HepG2 (cell line): ENCODE data around the gene TRAF3. TPM values are rescaled to one million over a fixed set of nuclear protein-coding genes. Genes with fewer than 3 reads are reported as not detected.

ENCODE experiments used
- ATAC-seq: fragments of 200-7000 bp; cut with Tn5 transposase; 3 replicates; pipeline ENCODE4 v1.9.1; 2020; ENCODE audit warnings: mild to moderate bottlenecking, moderate library complexity
- BruUV-seq: library from RNA; stranded (reverse); fragments of 400-500 nt; replicated peaks from 2 replicates; lab custom pipeline; 2021; lab: Mats Ljungman, UMichigan
- CTCF ChIA-PET: fragments of 300-600 bp; formaldehyde crosslinking; extraction: SDS; loops from one replicate; lab custom pipeline; 2021; ENCODE audit warnings: low total read pairs, inconsistent platforms, low intra/inter-chr PET ratio; lab: Yijun Ruan, JAX
- POLR2A ChIA-PET: fragments of 350-600 bp; sonication (Branson Sonifier 250); formaldehyde crosslinking; loops from one replicate; lab custom pipeline; 2020; ENCODE audit warnings: antibody characterized with exemption, inconsistent platforms; lab: Yijun Ruan, JAX
- DNase-seq: peaks from one replicate; pipeline ENCODE4 v3.0.0-alpha.2; 2015; ENCODE audit warnings: low spot score
- FAIRE-seq: peaks from 3 replicates; lab custom pipeline; 2011; peaks lifted over from hg19 to GRCh38; lab: Jason Lieb, UNC
- H2AFZ ChIP-seq: one replicate; pipeline ENCODE4 v1.6.1; 2011; ENCODE audit warnings: low read length, inconsistent platforms
- H3K27ac ChIP-seq: fragments of 300-600 bp; 3 replicates; pipeline ENCODE4 v1.8.0; 2011; ENCODE audit warnings: mixed run types, mild to moderate bottlenecking, mixed read lengths, low read length, inconsistent platforms; ENCODE audit not compliant: insufficient read depth; ENCODE audit errors: extremely low read length
- H3K27me3 ChIP-seq, 2 experiments: fragments of 200-600 bp in 1 of 2; 2 replicates in 1 of 2; 3 replicates in 1 of 2; pipeline versions ENCODE4 v1.6.0 to v1.8.0; 2011; ENCODE audit warnings: low read length in 2 of 2, mild to moderate bottlenecking in 2 of 2, moderate library complexity in 2 of 2, inconsistent platforms in 1 of 2; ENCODE audit not compliant: insufficient read depth in 2 of 2, control insufficient read depth in 1 of 2
- H3K36me3 ChIP-seq, 2 experiments: fragments of 200-600 bp in 1 of 2; replicated peaks in 1 of 2; 2 replicates in 1 of 2; 3 replicates in 1 of 2; pipeline versions ENCODE4 v1.5.1 to v1.8.0; 2011; ENCODE audit warnings: low read length in 2 of 2, inconsistent platforms in 1 of 2; ENCODE audit not compliant: insufficient read depth in 2 of 2, control insufficient read depth in 1 of 2
- H3K4me1 ChIP-seq: 2 replicates; pipeline ENCODE4 v1.5.1; 2012; ENCODE audit warnings: low read length, inconsistent platforms; ENCODE audit not compliant: insufficient read depth
- H3K4me2 ChIP-seq: 2 replicates; pipeline ENCODE4 v1.6.0; 2011; ENCODE audit warnings: low read depth, low read length, inconsistent platforms
- H3K4me3 ChIP-seq, 3 experiments: fragments of 200-600 bp in 1 of 3; sonication (generic), shearing (Covaris generic) in 1 of 3; replicated peaks in 1 of 3; 2 replicates each; pipeline ENCODE4 v1.5.1; 2011 to 2016; ENCODE audit warnings: low read length in 3 of 3, inconsistent platforms in 2 of 3, low read depth in 2 of 3, mild to moderate bottlenecking in 2 of 3, control low read depth in 1 of 3, mixed read lengths in 1 of 3; ENCODE audit not compliant: insufficient read depth in 1 of 3
- H3K79me2 ChIP-seq: one replicate; pipeline ENCODE4 v1.6.1; 2011; ENCODE audit warnings: low read length, inconsistent platforms; ENCODE audit not compliant: insufficient read depth
- H3K9ac ChIP-seq: 2 replicates; pipeline ENCODE4 v1.6.0; 2011; ENCODE audit warnings: mild to moderate bottlenecking, low read depth, low read length, inconsistent platforms; ENCODE audit not compliant: insufficient read depth
- H3K9me3 ChIP-seq: 2 replicates; pipeline ENCODE4 v1.5.1; 2012; ENCODE audit warnings: mild to moderate bottlenecking, low read length
- H4K20me1 ChIP-seq: 2 replicates; pipeline ENCODE4 v1.6.0; 2011; ENCODE audit warnings: inconsistent platforms, mild to moderate bottlenecking, low read length, moderate library complexity; ENCODE audit not compliant: insufficient read depth
- ADNP ChIP-seq: sonication (generic); formaldehyde crosslinking; IDR thresholded peaks from 2 replicates; pipeline ENCODE4 v1.4.0; 2020; ENCODE audit warnings: missing genetic modification reagents
- AHR ChIP-seq: IDR thresholded peaks from 2 replicates; pipeline ENCODE4 v1.6.1; 2018; ENCODE audit warnings: missing genetic modification reagents, missing compliant biosample characterization
- FOSL2 ChIP-seq: sonication (generic); formaldehyde crosslinking; IDR thresholded peaks from 2 replicates; pipeline ENCODE4 v1.4.0; 2020; ENCODE audit warnings: missing genetic modification reagents
- FUBP1 ChIP-seq: sonication (generic); formaldehyde crosslinking; IDR thresholded peaks from 2 replicates; pipeline ENCODE4 v1.5.1; 2020; ENCODE audit warnings: missing genetic modification reagents, mild to moderate bottlenecking, borderline replicate concordance
- HMG20A ChIP-seq: IDR thresholded peaks from 2 replicates; pipeline ENCODE4 v1.6.1; 2016; ENCODE audit warnings: borderline replicate concordance
- NFE2 ChIP-seq: sonication (generic); formaldehyde crosslinking; IDR thresholded peaks from 2 replicates; pipeline ENCODE4 v1.4.0; 2020; ENCODE audit warnings: missing genetic modification reagents
- REPIN1 ChIP-seq: sonication (generic); formaldehyde crosslinking; IDR thresholded peaks from 2 replicates; pipeline ENCODE4 v1.8.0; 2022; ENCODE audit warnings: missing genetic modification reagents, low read depth, mild to moderate bottlenecking, borderline replicate concordance
- RORA ChIP-seq: sonication (generic); formaldehyde crosslinking; IDR thresholded peaks from 2 replicates; pipeline ENCODE4 v1.5.0; 2020; ENCODE audit warnings: mild to moderate bottlenecking, missing genetic modification reagents, moderate library complexity
- SNRNP70 ChIP-seq: fragments of 200-400 bp; formaldehyde crosslinking; IDR thresholded peaks from 2 replicates; pipeline ENCODE4 v1.6.1; 2017; ENCODE audit warnings: mild to moderate bottlenecking, low read depth, low read length, moderate library complexity
- TBL1XR1 ChIP-seq: fragments of 150-350 bp; IDR thresholded peaks from 2 replicates; pipeline ENCODE4 v1.6.1; 2014; ENCODE audit warnings: borderline replicate concordance, low read length; ENCODE audit not compliant: partially characterized antibody
- ZBTB14 ChIP-seq: sonication (generic); formaldehyde crosslinking; IDR thresholded peaks from 2 replicates; pipeline ENCODE4 v1.4.0; 2020; ENCODE audit warnings: missing genetic modification reagents
- ZBTB3 ChIP-seq: sonication (generic); formaldehyde crosslinking; IDR thresholded peaks from 2 replicates; pipeline ENCODE4 v1.4.0; 2020; ENCODE audit warnings: low read depth, mild to moderate bottlenecking, moderate library complexity, missing genetic modification reagents, borderline replicate concordance
- ZNF343 ChIP-seq: sonication (generic); formaldehyde crosslinking; IDR thresholded peaks from 2 replicates; pipeline ENCODE4 v1.4.0; 2020; ENCODE audit warnings: mild to moderate bottlenecking, missing genetic modification reagents
- ZNF383 ChIP-seq: sonication (generic); formaldehyde crosslinking; IDR thresholded peaks from 2 replicates; pipeline ENCODE4 v1.4.0; 2020; ENCODE audit warnings: missing genetic modification reagents, mild to moderate bottlenecking, borderline replicate concordance
- ZNF792 ChIP-seq: IDR thresholded peaks from 2 replicates; pipeline ENCODE4 v1.6.1; 2016
- WGBS: methylation state at CpG from one replicate; pipeline ENCODE4 v1.1.6; 2017; ENCODE audit warnings: low lambda C conversion rate; 5-methylcytosine and 5-hydroxymethylcytosine counted together
- in situ Hi-C: cut with HindIII; loops from 2 replicates; pipeline ENCODE4 v1.10.0; 2017; ENCODE audit warnings: low pct_unique_long_range_greater_than_20kb; ENCODE audit not compliant: extremely low pct_ligation_motif_present
- intact Hi-C: fragments of 100-400 bp; cut with micrococcal nuclease; formaldehyde crosslinking; loops from one replicate; pipeline ENCODE4 v1.10.0; 2022; ENCODE audit not compliant: unreplicated experiment
- polyA plus RNA-seq, 8 experiments: library from polyadenylated mRNA; depleted of rRNA in 3 of 8; stranded (reverse) in 7 of 8; unstranded in 1 of 8; fragments of >200 nt; fragmentation: Illumina TruSeq in 4 of 8; extraction: Trizol in 4 of 8; gene quantifications; 2 replicates each; pipeline versions ENCODE4 v1.2.1 to v1.2.3, GENCODE V29; 2011 to 2016; ENCODE audit warnings: low read depth in 4 of 8, missing spikeins in 1 of 8, mixed read lengths in 1 of 8; ENCODE audit not compliant: insufficient read depth in 1 of 8
- total RNA-seq, 5 experiments: library from RNA; depleted of rRNA; stranded (reverse); fragments of >200 nt; fragmentation: Illumina TruSeq; extraction: Trizol; gene quantifications; 2 replicates each; pipeline ENCODE4 v1.2.3, GENCODE V29; 2016; ENCODE audit warnings: low read depth in 1 of 5
- TF ChIP-seq, protein P1 (sequence below): sonication (generic); formaldehyde crosslinking; IDR thresholded peaks from 2 replicates; pipeline ENCODE4 v1.5.1; 2020; ENCODE audit warnings: missing genetic modification reagents, mild to moderate bottlenecking, borderline replicate concordance

The TRAF3 gene
- total and polyA plus RNA-seq, 2 of the 13 experiments (the other 11 are each of a cell fraction or from before 2014, with no cell fraction given), result 6.9 to 12.2 TPM

DNA sequence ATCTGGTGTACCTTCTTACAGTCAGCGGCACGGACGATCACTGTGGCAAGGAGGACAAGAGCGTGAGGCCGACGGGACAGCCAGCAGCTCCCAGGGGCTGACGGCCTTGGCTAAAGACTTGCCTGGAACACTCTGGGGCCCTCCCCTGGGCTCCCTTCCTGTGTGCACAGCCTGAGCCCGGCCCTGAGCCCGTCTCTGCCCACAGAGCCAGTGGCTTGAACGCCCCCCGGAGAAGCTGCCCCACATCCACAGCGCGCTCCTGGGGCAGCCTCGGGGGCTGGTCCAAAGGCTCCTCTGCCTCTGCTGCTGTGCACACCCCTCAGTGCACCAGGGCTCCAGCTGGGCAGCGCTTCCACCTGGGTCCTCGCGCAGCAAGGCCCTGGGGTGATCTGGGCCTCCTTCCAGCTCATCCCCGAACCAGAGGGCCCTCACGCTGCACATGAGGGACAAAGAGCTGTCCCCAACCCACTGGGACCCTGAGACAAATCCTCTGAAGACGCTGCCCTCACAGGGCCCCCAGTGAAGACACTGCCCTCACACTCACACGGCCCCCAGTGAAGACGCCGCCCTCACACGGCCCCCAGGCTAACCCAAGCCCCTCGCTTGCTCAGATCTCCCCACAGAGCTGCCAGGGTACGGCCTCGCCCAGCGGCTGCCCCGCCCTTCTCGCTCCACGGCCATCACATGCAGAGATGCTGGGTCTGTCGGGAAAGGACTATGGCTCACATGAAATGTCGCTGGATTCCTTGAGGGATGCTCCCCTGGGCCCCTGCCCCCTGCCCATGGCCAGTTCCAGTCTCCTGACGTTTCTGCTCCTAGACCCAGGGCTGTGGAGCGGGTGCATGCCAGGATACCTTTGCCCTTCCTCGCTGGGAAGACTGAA is 167.4 kb downstream of the TRAF3 start (continued):
- TF ChIP-seq, protein P1, sequence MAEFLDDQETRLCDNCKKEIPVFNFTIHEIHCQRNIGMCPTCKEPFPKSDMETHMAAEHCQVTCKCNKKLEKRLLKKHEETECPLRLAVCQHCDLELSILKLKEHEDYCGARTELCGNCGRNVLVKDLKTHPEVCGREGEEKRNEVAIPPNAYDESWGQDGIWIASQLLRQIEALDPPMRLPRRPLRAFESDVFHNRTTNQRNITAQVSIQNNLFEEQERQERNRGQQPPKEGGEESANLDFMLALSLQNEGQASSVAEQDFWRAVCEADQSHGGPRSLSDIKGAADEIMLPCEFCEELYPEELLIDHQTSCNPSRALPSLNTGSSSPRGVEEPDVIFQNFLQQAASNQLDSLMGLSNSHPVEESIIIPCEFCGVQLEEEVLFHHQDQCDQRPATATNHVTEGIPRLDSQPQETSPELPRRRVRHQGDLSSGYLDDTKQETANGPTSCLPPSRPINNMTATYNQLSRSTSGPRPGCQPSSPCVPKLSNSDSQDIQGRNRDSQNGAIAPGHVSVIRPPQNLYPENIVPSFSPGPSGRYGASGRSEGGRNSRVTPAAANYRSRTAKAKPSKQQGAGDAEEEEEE (CRISPR knock-in tag), result no peak

GRCh38 chr14:102945346-102946130 is 168.3 kb downstream of the TRAF3 start:
- H3K27me3 ChIP-seq, result no peaks in the 10 kb centered on the region
- no peak overlapping the region for H3K9ac ChIP-seq
- H3K4me1 ChIP-seq, result no peaks in the 10 kb centered on the region
- DNase-seq (no peak), ATAC-seq (no peak), FAIRE-seq (no peak)
- 93% methylated on average over 28 of the region's 29 CpGs for WGBS
- no TSS peak for BruUV-seq
- ChIA-PET CTCF (no interaction called here), POLR2A (no interaction called here)
- in situ Hi-C loops, result no loop called here
- H3K9me3 ChIP-seq, result no peaks in the 10 kb centered on the region
- H4K20me1 ChIP-seq, result no peaks in the 10 kb centered on the region
- no peak overlapping the region for H3K4me2 ChIP-seq
- intact Hi-C loops, result no loop called here
- H3K4me3 ChIP-seq, result no peak overlapping the region
- no peak overlapping the region for H3K27ac ChIP-seq
- TF ChIP-seq FUBP1 (CRISPR knock-in tag) (no peak), TBL1XR1 (no peak), ZNF792 (no peak), ZNF343 (no peak), ADNP (no peak), FOSL2 (no peak), REPIN1 (CRISPR knock-in tag) (no peak), SNRNP70 (no peak), RORA (CRISPR knock-in tag) (no peak), ZBTB14 (no peak), AHR (CRISPR knock-in tag) (no peak), NFE2 (CRISPR knock-in tag) (no peak), HMG20A (no peak), ZBTB3 (CRISPR knock-in tag) (no peak), ZNF383 (no peak)
- H2AFZ ChIP-seq, result no peak overlapping the region
- peaks cover 28 to 32% of the 10 kb centered on the region in 2 experiments; a peak in 4 of 5 replicates for H3K36me3 ChIP-seq
- H3K79me2 ChIP-seq, result no peaks in the 10 kb centered on the region
